ENCODE results near the gene EIF4G3. TPM values are rescaled to one million over a fixed set of nuclear protein-coding genes. Genes with fewer than 3 reads are reported as not detected.
"Not testable (repeated sequence)": the region's sequence is repeated elsewhere in the genome, so short reads cannot be mapped to it uniquely, and the experiment has no call there.

The EIF4G3 gene
- total RNA-seq, 1 donor: 23.0 TPM

DNA sequence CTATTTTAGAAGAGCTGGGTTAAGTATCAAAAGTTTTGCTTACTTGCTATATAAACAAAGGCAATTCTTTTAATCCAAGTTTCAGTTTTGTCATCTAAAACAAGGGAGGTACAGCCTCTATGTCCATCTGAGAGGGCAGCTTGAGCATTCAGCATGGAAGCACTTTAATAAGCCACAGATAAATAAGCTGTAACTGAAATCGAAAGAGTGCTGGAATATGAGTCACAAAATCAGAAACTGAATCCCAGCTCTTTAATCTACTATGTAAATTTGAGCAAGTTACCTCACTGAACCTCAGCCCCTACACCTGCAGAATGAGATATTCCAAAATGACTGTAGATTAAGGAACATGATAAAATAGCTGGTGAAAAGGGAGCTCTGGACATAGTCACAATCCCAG is 309.6 kb downstream of the EIF4G3 start:
- Histone ChIP-seq H3K4me1 (ENCODE audit: insufficient read depth, low read length) (no peaks in the 10 kb centered on the region), H3K4me3 (ENCODE audit: low read length) (no peak overlapping the region), H3K27me3 (ENCODE audit: insufficient read depth, low read length) (no peaks in the 10 kb centered on the region), H3K9me3 (ENCODE audit: low read depth, low read length) (no peaks in the 10 kb centered on the region)

DNA sequence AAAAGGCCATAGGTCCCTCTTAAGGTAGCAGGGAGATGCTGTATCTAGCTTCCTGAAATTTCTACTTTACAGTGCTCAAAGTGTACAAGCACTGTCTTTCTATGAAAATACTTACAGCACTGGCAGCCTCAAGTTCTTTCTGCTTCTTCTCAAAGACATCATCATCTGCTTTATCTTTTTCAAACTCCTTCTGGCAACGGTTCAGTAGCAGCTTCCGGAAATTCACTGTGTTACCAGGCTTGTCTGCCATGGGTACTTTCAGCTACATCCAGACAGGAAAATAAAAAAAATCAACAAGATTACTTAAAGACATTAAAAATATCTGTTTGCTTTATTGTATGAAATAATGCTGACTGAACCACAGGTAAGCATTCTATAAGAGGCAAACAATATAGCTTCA is 311.7 kb downstream of the EIF4G3 start:
- H3K4me3 ChIP-seq (ENCODE audit: low read length): no peak overlapping the region
- no peaks in the 10 kb centered on the region for H3K27me3 ChIP-seq (ENCODE audit: insufficient read depth, low read length)
- H3K4me1 ChIP-seq (ENCODE audit: insufficient read depth, low read length): no peaks in the 10 kb centered on the region
- no peaks in the 10 kb centered on the region for H3K9me3 ChIP-seq (ENCODE audit: low read depth, low read length)

DNA sequence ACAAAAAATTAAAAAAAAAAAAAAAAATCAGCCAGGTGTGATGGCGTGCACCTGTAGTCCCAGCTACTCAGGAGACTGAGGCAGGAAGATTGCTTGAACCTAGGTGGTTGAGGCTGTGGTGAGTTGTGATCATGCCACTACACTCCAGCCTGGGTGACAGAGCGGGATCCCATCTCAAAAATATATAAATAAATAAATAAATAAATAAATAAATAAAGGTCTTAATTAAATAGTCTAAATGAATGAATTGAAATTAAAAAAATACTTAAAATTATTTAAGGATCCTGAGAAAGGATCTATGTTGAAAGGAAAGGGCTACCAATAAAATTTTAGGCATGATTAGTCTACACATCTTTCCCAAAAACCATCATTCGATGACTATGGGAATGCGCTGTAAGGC is 322.2 kb downstream of the EIF4G3 start:
- no peaks in the 10 kb centered on the region for H3K9me3 ChIP-seq (ENCODE audit: low read depth, low read length)
- peaks cover 3% of the 10 kb centered on the region for H3K4me1 ChIP-seq (ENCODE audit: insufficient read depth, low read length)
- no peaks in the 10 kb centered on the region for H3K27me3 ChIP-seq (ENCODE audit: insufficient read depth, low read length)
- no peak overlapping the region for H3K4me3 ChIP-seq (ENCODE audit: low read length)

DNA sequence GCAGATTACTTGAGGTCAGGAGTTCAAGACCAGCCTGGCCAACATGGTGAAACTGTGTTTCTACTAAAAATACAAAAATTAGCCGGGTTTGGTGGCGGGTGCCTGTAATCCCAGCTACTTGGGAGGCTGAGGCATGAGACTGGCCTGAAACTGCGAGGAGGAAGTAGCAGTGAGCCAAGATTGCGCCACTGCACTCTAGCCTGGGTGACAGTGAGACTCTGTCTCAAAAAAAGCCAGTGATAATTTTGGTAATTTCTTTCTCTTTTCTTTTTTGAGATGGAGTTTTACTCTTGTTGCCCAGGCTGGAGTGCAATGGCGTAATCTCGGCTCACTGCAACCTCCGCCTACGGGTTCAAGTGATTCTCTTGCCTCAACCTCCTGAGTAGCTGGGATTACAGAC is 324.9 kb downstream of the EIF4G3 start:
- H3K4me1 ChIP-seq (ENCODE audit: insufficient read depth, low read length); H3K27me3 ChIP-seq (ENCODE audit: insufficient read depth, low read length); H3K4me3 ChIP-seq (ENCODE audit: low read length); H3K9me3 ChIP-seq (ENCODE audit: low read depth, low read length): not testable (repeated sequence)

DNA sequence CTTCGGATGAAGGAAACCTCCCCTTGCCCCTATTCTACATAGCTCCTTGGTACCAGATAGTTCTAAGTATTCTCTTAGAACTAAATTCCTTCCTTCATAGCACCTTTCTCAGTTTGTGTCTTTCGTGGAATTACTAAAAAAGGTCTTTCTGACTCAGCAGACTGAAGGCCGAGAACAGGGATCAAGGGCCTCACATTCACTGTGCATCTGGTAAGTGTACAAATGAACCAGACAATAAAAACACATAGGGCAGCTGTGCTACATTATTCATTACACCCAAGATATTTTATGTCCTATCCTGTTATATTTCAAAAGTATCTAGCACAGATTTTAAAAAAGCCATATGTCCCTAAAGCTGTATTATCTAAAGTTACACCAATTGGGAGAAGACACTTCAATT is 326.7 kb downstream of the EIF4G3 start:
- Histone ChIP-seq H3K4me1 (ENCODE audit: insufficient read depth, low read length) (peaks cover 3% of the 10 kb centered on the region), H3K4me3 (ENCODE audit: low read length) (no peak overlapping the region), H3K9me3 (ENCODE audit: low read depth, low read length) (no peaks in the 10 kb centered on the region), H3K27me3 (ENCODE audit: insufficient read depth, low read length) (no peaks in the 10 kb centered on the region)

DNA sequence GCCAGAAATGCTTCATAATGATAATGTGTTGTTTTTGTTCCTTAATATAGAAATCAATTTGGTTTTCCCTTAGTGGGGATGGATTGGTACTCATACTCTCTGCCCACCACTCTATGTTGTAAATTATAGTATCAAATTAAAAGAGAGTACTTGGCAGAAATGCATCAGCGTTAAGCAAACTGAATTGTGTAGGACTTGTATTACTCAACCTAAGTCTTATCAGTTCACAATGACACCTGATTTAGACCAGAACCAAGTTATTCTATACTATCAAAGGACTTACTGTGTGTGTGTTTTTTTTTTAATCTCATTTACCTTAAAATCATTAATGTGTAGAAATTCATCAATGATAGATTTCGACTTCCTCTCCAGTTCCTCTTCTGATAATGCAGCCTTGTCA is 327.6 kb downstream of the EIF4G3 start:
- peaks cover 3% of the 10 kb centered on the region for H3K4me1 ChIP-seq (ENCODE audit: insufficient read depth, low read length)
- no peaks in the 10 kb centered on the region for H3K27me3 ChIP-seq (ENCODE audit: insufficient read depth, low read length)
- H3K9me3 ChIP-seq (ENCODE audit: low read depth, low read length): no peaks in the 10 kb centered on the region
- H3K4me3 ChIP-seq (ENCODE audit: low read length): no peak overlapping the region

DNA sequence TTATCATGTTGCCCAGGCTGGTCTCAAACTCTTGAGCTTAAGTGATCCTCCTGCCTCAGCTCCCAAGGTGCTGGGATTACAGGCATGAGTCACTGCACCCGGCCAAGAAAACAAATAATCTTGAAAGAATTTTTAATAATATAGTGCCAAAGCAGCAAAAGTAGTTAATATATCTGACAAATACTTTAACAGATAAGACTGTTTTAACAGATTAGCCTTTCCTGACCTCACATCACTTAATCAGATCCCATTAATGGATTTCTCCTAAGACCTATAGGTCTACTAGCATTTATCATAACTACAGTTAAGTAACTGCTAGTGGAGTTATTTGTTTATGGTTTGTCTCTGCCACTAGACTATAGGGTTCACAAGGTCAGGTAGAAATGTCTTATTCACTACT is 328.5 kb downstream of the EIF4G3 start:
- Histone ChIP-seq H3K4me3 (ENCODE audit: low read length) (no peak overlapping the region), H3K4me1 (ENCODE audit: insufficient read depth, low read length) (peaks cover 3% of the 10 kb centered on the region), H3K9me3 (ENCODE audit: low read depth, low read length) (no peaks in the 10 kb centered on the region), H3K27me3 (ENCODE audit: insufficient read depth, low read length) (no peaks in the 10 kb centered on the region)

DNA sequence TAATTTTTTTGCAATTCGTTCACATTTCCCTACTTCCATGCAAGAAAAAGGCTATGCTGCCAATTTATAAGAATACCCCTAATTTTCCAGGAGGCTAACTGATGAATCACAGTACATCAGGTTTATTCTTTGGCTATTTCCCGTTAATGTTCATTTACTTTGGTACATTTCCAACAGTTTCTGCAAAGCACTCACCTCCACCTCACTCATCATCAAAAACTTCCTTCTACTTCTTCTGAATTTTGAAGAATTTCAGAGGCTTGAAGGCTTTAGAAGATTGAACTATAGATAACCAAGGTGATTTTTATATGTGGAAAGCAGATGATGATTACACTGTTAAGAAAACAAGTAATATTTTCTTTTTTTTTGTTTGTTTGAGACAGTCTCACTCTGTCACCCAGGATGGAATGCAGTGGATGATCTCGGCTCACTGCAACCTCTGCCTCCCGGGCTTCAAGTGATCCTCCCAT is 329.1 kb downstream of the EIF4G3 start:
- peaks cover 3% of the 10 kb centered on the region for H3K4me1 ChIP-seq (ENCODE audit: insufficient read depth, low read length)
- H3K4me3 ChIP-seq (ENCODE audit: low read length): no peak overlapping the region
- no peaks in the 10 kb centered on the region for H3K9me3 ChIP-seq (ENCODE audit: low read depth, low read length)
- no peaks in the 10 kb centered on the region for H3K27me3 ChIP-seq (ENCODE audit: insufficient read depth, low read length)

DNA sequence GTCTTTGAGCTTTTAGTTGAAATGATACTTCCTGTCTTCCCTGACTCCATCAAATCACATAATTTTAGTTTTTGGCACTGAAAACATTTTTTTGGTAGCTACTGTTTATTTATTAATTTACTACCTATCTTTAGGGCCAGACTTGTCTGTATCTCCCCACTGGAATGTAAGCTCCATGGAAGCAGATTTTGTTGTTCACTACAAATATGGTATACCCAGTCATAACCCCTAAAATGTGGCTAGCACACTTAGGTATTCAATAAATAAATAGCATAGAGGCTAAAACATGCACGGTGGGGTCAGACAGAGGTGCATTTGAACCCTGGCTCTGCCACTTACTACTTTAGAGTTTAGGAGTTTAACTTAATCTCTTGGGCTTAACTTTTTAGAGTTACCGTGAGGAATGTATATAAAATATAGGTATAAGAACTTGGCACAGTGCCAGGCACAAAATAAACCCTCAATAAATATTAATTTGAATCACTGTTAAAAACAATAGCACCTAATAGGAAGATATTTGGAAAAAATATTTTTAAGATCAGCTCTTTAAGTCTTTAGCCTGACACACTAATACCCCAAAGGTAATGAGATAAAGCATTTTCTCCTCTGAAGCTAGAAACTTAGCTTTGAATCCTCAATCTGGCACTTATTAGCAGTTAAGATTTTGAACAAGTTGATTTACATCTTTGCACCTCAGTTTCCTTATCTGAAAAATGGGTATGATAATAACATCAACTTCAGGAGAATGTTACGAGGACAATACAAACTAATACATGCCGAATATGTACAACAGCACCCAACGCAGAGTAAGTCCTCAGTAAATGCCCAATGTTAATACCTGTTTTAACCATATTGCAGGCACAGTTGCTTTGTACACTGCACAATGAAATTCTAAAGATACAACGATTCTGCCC is 330.0 kb downstream of the EIF4G3 start:
- Histone ChIP-seq H3K9me3 (ENCODE audit: low read depth, low read length) (no peaks in the 10 kb centered on the region), H3K4me3 (ENCODE audit: low read length) (no peak overlapping the region), H3K27me3 (ENCODE audit: insufficient read depth, low read length) (no peaks in the 10 kb centered on the region), H3K4me1 (ENCODE audit: insufficient read depth, low read length) (no peaks in the 10 kb centered on the region)

DNA sequence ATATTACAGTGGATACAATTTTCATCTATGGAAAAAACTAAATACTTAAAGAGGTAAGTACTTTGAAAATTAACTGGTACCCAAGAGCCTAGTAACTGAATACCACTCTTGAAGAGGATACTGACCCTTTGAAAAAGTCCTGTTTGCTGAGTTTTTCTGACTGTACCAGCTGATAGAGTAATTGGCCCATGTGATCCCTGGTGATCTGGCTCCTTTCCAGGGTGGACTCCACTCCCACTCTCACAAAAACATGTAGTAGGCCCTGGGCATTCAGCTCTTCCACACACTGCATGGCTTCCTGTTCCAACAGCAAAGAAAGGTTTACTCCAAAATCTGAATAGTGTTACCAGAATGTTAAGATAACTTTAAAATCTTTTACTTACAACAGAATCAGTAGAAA is 336.0 kb downstream of the EIF4G3 start:
- H3K9me3 ChIP-seq (ENCODE audit: low read depth, low read length): no peaks in the 10 kb centered on the region
- H3K4me1 ChIP-seq (ENCODE audit: insufficient read depth, low read length): no peaks in the 10 kb centered on the region
- H3K4me3 ChIP-seq (ENCODE audit: low read length): no peak overlapping the region
- no peaks in the 10 kb centered on the region for H3K27me3 ChIP-seq (ENCODE audit: insufficient read depth, low read length)

DNA sequence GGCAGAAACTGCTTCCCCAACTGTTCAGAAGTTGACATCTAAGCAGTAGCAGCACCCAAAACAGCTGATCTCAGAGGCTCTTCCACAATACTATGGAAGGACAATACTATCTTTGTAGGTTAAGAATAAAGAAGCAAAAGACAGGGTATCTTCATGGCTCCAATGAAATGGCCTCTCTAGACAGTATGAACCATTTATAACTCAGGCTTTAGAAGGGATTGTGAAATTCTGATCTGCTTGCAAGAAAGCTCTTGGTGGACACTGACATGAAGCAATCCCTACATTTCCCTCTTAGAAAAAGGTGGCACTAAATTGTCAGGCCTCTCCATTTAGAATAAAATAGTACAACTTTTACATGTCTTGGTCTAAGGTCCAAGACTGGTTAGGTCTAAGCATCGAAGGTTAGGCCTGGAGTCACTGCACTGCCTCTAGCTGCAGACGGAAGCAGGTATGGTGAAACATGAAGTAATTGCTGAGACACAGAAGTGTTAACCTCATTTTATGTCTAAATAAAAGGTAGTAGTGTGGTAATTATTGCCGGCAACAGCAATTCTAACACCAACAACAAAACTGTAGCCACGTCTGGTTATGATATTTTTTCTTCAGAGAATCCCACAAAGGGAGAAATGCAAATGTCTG is 339.0 kb downstream of the EIF4G3 start:
- H3K9me3 ChIP-seq (ENCODE audit: low read depth, low read length): no peaks in the 10 kb centered on the region
- no peaks in the 10 kb centered on the region for H3K27me3 ChIP-seq (ENCODE audit: insufficient read depth, low read length)
- H3K4me3 ChIP-seq (ENCODE audit: low read length): no peak overlapping the region
- H3K4me1 ChIP-seq (ENCODE audit: insufficient read depth, low read length): peaks cover 3% of the 10 kb centered on the region

DNA sequence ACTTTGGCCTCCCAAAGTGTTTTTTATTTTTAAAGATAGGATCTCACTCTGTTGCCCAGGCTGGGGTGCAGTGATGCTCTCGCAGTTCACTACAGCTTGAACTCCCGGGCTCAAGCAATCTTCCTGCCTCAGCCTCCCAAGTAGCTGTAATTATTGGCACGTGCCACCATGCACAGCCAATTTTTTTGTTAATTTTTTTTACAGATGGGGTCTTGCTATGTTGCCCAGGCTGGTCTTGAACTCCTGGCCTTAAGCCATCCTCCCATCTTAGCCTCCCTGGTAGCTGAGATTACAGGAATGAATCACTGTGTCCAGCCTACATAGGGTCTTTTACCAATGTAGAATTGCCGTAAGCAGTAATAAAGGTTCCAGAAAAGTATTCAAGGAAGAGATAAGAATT is 340.5 kb downstream of the EIF4G3 start:
- Histone ChIP-seq H3K4me1 (ENCODE audit: insufficient read depth, low read length) (peaks cover 3% of the 10 kb centered on the region), H3K9me3 (ENCODE audit: low read depth, low read length) (no peaks in the 10 kb centered on the region), H3K4me3 (ENCODE audit: low read length) (no peak overlapping the region), H3K27me3 (ENCODE audit: insufficient read depth, low read length) (no peaks in the 10 kb centered on the region)

DNA sequence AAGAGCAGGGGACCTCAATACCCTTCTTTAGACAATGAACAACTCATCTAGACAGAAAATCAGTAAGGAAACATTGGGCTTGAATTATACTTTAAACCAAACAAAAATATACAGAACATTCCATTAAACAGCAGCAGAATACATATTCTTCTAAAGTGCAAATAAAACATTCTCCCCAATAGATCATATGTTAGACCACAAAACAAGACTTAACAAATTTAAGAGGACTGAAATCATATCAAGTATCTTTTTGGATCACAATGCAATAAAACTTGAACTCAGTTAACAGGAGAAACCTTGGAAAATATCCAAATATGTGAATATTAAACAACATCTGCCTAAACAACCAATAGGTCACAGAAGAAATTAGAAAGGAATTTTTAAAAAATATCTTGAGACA is 341.9 kb downstream of the EIF4G3 start:
- peaks cover 3% of the 10 kb centered on the region for H3K4me1 ChIP-seq (ENCODE audit: insufficient read depth, low read length)
- no peaks in the 10 kb centered on the region for H3K9me3 ChIP-seq (ENCODE audit: low read depth, low read length)
- H3K27me3 ChIP-seq (ENCODE audit: insufficient read depth, low read length): no peaks in the 10 kb centered on the region
- no peak overlapping the region for H3K4me3 ChIP-seq (ENCODE audit: low read length)

DNA sequence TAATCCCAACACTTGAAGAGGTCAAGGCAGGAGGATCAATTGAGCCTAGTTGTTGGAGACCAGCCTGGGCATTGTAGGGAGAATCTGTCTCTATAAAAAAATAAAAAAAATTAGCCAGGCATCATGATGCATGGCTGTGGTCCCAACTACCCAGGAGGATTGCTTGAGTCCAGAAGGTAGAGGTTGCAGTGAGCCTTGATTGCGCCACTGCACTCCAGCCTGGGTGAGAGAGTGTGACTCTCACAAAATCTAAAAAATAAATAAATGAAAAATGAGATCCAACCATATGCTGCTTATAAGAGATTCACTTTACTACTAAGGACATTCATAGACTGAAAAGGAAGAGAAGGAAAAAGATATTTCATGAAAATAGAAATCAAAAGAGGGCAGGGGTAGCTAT is 342.5 kb downstream of the EIF4G3 start:
- Histone ChIP-seq H3K9me3 (ENCODE audit: low read depth, low read length) (no peaks in the 10 kb centered on the region), H3K27me3 (ENCODE audit: insufficient read depth, low read length) (no peaks in the 10 kb centered on the region), H3K4me1 (ENCODE audit: insufficient read depth, low read length) (peaks cover 3% of the 10 kb centered on the region), H3K4me3 (ENCODE audit: low read length) (no peak overlapping the region)

DNA sequence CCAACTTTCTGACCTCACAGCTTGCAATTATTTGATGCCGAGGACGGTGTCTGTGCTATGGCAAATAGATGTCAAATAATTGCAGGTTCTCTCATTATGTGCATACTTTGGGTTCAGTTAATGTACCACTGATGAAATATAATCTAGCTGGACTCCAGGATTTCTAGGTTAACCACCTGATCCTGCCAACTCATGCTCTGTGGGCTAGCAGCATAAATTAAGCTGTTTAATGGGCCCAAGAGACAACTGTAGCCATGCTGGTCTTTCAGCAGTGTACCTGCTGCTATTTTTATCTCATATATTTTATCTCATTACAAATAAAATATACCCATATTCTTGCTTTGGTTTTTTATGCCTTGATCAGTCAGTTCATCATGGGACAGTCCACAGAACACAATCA is 346.3 kb downstream of the EIF4G3 start:
- no peaks in the 10 kb centered on the region for H3K27me3 ChIP-seq (ENCODE audit: insufficient read depth, low read length)
- H3K9me3 ChIP-seq (ENCODE audit: low read depth, low read length): no peaks in the 10 kb centered on the region
- H3K4me3 ChIP-seq (ENCODE audit: low read length): no peak overlapping the region
- no peaks in the 10 kb centered on the region for H3K4me1 ChIP-seq (ENCODE audit: insufficient read depth, low read length)

DNA sequence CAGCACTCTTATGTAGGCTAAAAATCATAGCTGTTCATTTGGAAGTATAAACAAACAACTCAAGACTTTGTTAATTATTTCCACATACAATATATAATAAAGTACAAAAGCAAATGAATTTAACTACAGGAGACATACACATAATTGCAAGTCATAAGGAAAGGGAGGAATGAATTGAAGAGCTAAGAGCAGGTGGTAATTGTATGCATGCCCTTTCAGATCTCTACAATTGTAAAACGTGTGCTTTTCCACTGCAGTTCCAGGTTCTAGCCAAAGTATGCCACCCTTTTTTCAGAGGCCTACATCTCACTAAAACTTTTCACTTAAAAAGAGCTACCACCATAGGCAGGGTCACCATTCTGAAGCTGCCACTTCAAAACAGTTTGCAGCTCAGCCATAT is 346.8 kb downstream of the EIF4G3 start:
- Histone ChIP-seq H3K9me3 (ENCODE audit: low read depth, low read length) (no peaks in the 10 kb centered on the region), H3K4me1 (ENCODE audit: insufficient read depth, low read length) (no peaks in the 10 kb centered on the region), H3K4me3 (ENCODE audit: low read length) (no peak overlapping the region), H3K27me3 (ENCODE audit: insufficient read depth, low read length) (no peaks in the 10 kb centered on the region)

Data from mononuclear cell (primary cell).